ENCODE results near the gene SLC5A2.

Gene SLC5A2

DNA sequence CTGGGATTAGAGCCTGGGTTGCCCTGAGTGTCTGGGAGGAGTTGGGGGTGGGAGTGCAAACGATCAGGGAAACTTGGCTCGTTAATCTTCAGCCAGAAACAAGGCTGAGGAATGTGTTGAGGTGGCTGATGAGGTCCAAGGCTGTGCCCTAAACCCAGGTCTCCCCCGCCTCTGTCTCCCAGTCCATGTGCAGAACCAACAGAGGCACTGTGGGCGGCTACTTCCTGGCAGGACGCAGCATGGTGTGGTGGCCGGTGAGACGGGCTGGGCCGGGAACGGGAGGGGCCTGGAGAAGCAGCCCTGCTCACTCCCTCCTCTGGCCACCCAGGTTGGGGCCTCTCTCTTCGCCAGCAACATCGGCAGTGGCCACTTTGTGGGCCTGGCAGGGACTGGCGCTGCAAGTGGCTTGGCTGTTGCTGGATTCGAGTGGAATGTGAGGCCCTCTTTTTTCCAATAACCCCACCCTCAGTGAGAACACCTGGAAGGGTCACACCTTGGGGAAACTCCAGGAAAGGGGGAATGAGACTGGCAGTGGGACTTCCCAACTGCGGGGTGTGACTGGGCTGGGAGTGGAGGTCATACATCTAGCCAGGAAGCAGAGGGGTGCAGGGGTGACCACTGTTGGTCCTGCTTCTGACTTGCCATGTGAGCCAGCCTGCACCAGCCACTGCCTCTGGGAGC is 1.7 kb downstream of the SLC5A2 start:
- ChIA-PET POLR2A (no interaction called here), CTCF (interaction anchor here (1.7 kb wide), 1 partner anchor 9 kb away, joined by 5 read pairs; no protein-coding TSS in a partner anchor)
- Histone ChIP-seq H3K27ac (ENCODE audit: insufficient read depth in 1 of 2, low read depth in 1 of 2, low read length in 2 of 2, poor library complexity in 1 of 2, severe bottlenecking in 2 of 2) (no peak overlapping the region), H3K9me3 (ENCODE audit: control extremely low read depth in 1 of 5, control insufficient read depth in 4 of 5, insufficient read depth in 2 of 5, low read depth in 1 of 5, low read length in 4 of 5) (no peaks in the 10 kb centered on the region), H3K4me3 (ENCODE audit: control insufficient read depth in 1 of 7, extremely low read depth in 1 of 7, insufficient read depth in 4 of 7, low read depth in 2 of 7, low read length in 6 of 7) (no peak overlapping the region), H3K27me3 (replicated peaks in 2 of 5; ENCODE audit: control insufficient read depth in 4 of 5, insufficient read depth in 5 of 5, low read length in 4 of 5) (no peaks in the 10 kb centered on the region), H3K4me1 (ENCODE audit: control extremely low read depth in 1 of 4, control insufficient read depth in 4 of 4, insufficient read depth in 4 of 4, low read length in 3 of 4) (peaks cover 0 to 32% (median 31%) of the 10 kb centered on the region in 4 experiments), H3K36me3 (ENCODE audit: control insufficient read depth in 4 of 4, insufficient read depth in 4 of 4, low read length in 3 of 4) (peaks cover 0 to 2% (median 0%) of the 10 kb centered on the region in 4 experiments)
- DNase-seq = no peak
- WGBS (ENCODE audit: insufficient coverage) = 75% methylated on average over 11 of the region's 14 CpGs

- ChIA-PET CTCF (interaction anchor here (1.7 kb wide), 1 partner anchor 9 kb away, joined by 5 read pairs; no protein-coding TSS in a partner anchor), POLR2A (no interaction called here)
- DNase-seq = no peak
- Histone ChIP-seq H3K4me1 (ENCODE audit: control extremely low read depth in 1 of 4, control insufficient read depth in 4 of 4, insufficient read depth in 4 of 4, low read length in 3 of 4) (peaks cover 0 to 37% (median 28%) of the 10 kb centered on the region in 4 experiments), H3K9me3 (ENCODE audit: control extremely low read depth in 1 of 5, control insufficient read depth in 4 of 5, insufficient read depth in 2 of 5, low read depth in 1 of 5, low read length in 4 of 5) (no peaks in the 10 kb centered on the region), H3K36me3 (ENCODE audit: control insufficient read depth in 4 of 4, insufficient read depth in 4 of 4, low read length in 3 of 4) (peaks cover 3 to 12% (median 7%) of the 10 kb centered on the region in 4 experiments), H3K27ac (ENCODE audit: insufficient read depth in 1 of 2, low read depth in 1 of 2, low read length in 2 of 2, poor library complexity in 1 of 2, severe bottlenecking in 2 of 2) (no peak overlapping the region), H3K27me3 (replicated peaks in 2 of 5; ENCODE audit: control insufficient read depth in 4 of 5, insufficient read depth in 5 of 5, low read length in 4 of 5) (no peaks in the 10 kb centered on the region), H3K4me3 (ENCODE audit: control insufficient read depth in 1 of 7, extremely low read depth in 1 of 7, insufficient read depth in 4 of 7, low read depth in 2 of 7, low read length in 6 of 7) (no peak overlapping the region)
- 100% methylated on average over 13 of the region's 17 CpGs for WGBS (ENCODE audit: insufficient coverage)
Measured at GRCh38 chr16:31485571-31485970, 2.6 kb downstream of the SLC5A2 start.

DNA sequence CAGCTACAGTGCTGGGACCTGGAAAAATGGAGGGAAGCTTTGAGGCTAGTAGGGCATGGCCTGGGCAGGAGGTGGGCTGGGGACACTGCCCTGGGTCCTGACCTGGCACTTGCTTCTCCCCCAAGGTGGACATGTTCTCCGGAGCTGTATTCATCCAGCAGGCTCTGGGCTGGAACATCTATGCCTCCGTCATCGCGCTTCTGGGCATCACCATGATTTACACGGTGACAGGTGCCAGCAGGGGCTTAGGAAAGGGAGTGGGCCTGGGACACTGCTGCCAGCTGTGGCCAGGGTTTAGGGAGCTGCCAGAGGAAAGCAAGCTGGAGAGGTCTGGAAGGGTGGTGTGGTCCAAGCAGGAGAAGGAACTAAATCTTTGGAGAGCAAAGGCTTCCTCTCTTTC is 3.1 kb downstream of the SLC5A2 start:
- H3K27ac ChIP-seq (ENCODE audit: insufficient read depth in 1 of 2, low read depth in 1 of 2, low read length in 2 of 2, poor library complexity in 1 of 2, severe bottlenecking in 2 of 2) = no peak overlapping the region
- no peaks in the 10 kb centered on the region for H3K27me3 ChIP-seq (replicated peaks in 2 of 5; ENCODE audit: control insufficient read depth in 4 of 5, insufficient read depth in 5 of 5, low read length in 4 of 5)
- CTCF ChIA-PET = interaction anchor here (0.7 to 1.7 kb wide), 2 partner anchors 8 to 22 kb away, joined by 3 to 5 read pairs; no protein-coding TSS in a partner anchor
- WGBS (ENCODE audit: insufficient coverage) = 100% methylated on average over 4 of the region's 5 CpGs
- H3K4me3 ChIP-seq (ENCODE audit: control insufficient read depth in 1 of 7, extremely low read depth in 1 of 7, insufficient read depth in 4 of 7, low read depth in 2 of 7, low read length in 6 of 7) = no peak overlapping the region
- DNase-seq = no peak
- H3K9me3 ChIP-seq (ENCODE audit: control extremely low read depth in 1 of 5, control insufficient read depth in 4 of 5, insufficient read depth in 2 of 5, low read depth in 1 of 5, low read length in 4 of 5) = no peaks in the 10 kb centered on the region
- peaks cover 0 to 32% (median 24%) of the 10 kb centered on the region in 4 experiments for H3K4me1 ChIP-seq (ENCODE audit: control extremely low read depth in 1 of 4, control insufficient read depth in 4 of 4, insufficient read depth in 4 of 4, low read length in 3 of 4)
- H3K36me3 ChIP-seq (ENCODE audit: control insufficient read depth in 4 of 4, insufficient read depth in 4 of 4, low read length in 3 of 4) = peaks cover 3 to 16% (median 9%) of the 10 kb centered on the region in 4 experiments
- POLR2A ChIA-PET = no interaction called here

DNA sequence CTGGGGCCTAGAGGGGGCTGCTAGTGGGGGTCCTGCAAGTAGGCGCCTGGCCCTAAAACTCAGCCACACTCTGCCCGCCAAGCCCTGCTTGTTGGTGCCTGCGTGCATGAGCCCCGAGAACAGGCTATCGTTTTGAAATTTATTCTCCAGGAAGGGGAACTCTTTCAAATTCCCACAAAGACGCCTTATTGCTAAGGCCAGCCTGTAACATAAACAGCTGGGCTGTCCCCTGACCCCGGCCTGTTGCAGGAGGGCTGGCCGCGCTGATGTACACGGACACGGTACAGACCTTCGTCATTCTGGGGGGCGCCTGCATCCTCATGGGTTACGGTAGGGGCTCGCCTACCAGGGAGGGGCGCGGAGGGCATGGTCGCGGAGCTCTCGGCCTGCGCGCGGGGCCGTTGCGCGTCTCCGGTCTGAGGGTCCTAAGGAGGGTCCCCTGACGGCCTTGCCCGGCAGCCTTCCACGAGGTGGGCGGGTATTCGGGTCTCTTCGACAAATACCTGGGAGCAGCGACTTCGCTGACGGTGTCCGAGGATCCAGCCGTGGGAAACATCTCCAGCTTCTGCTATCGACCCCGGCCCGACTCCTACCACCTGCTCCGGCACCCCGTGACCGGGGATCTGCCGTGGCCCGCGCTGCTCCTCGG is 4.3 kb downstream of the SLC5A2 start:
- POLR2A ChIA-PET = interaction anchor here (0.6 to 1.0 kb wide), 2 partner anchors 29 to 208 kb away, joined by 3 to 4 read pairs; no protein-coding TSS in a partner anchor
- Histone ChIP-seq H3K9me3 (ENCODE audit: control extremely low read depth in 1 of 5, control insufficient read depth in 4 of 5, insufficient read depth in 2 of 5, low read depth in 1 of 5, low read length in 4 of 5) (no peaks in the 10 kb centered on the region), H3K36me3 (ENCODE audit: control insufficient read depth in 4 of 4, insufficient read depth in 4 of 4, low read length in 3 of 4) (peaks cover 3 to 22% (median 15%) of the 10 kb centered on the region in 4 experiments), H3K27ac (ENCODE audit: insufficient read depth in 1 of 2, low read depth in 1 of 2, low read length in 2 of 2, poor library complexity in 1 of 2, severe bottlenecking in 2 of 2) (no peak overlapping the region), H3K27me3 (replicated peaks in 2 of 5; ENCODE audit: control insufficient read depth in 4 of 5, insufficient read depth in 5 of 5, low read length in 4 of 5) (no peaks in the 10 kb centered on the region), H3K4me3 (ENCODE audit: control insufficient read depth in 1 of 7, extremely low read depth in 1 of 7, insufficient read depth in 4 of 7, low read depth in 2 of 7, low read length in 6 of 7) (peak overlapping the region; percentile 15 to 85 (median 62)), H3K4me1 (ENCODE audit: control extremely low read depth in 1 of 4, control insufficient read depth in 4 of 4, insufficient read depth in 4 of 4, low read length in 3 of 4) (peaks cover 0 to 28% (median 22%) of the 10 kb centered on the region in 4 experiments)
- WGBS (ENCODE audit: insufficient coverage) = under 1% methylated on average over 48 of the region's 48 CpGs
- peak in 1 of 3 donors; percentile 21 for DNase-seq
- CTCF ChIA-PET = interaction anchor here (0.5 to 1.6 kb wide), 5 partner anchors 14 to 310 kb away, joined by 3 to 6 read pairs (median 5); partner anchors contain the start of gene RUSF1

- peak; percentile 52 to 88 (median 83) for DNase-seq
- Histone ChIP-seq H3K36me3 (ENCODE audit: control insufficient read depth in 4 of 4, insufficient read depth in 4 of 4, low read length in 3 of 4) (peaks cover 4 to 29% (median 22%) of the 10 kb centered on the region in 4 experiments), H3K4me3 (ENCODE audit: control insufficient read depth in 1 of 7, extremely low read depth in 1 of 7, insufficient read depth in 4 of 7, low read depth in 2 of 7, low read length in 6 of 7) (peak overlapping the region; percentile 15 to 85 (median 62)), H3K9me3 (ENCODE audit: control extremely low read depth in 1 of 5, control insufficient read depth in 4 of 5, insufficient read depth in 2 of 5, low read depth in 1 of 5, low read length in 4 of 5) (no peaks in the 10 kb centered on the region), H3K4me1 (ENCODE audit: control extremely low read depth in 1 of 4, control insufficient read depth in 4 of 4, insufficient read depth in 4 of 4, low read length in 3 of 4) (peaks cover 0 to 28% (median 22%) of the 10 kb centered on the region in 4 experiments), H3K27me3 (replicated peaks in 2 of 5; ENCODE audit: control insufficient read depth in 4 of 5, insufficient read depth in 5 of 5, low read length in 4 of 5) (no peaks in the 10 kb centered on the region), H3K27ac (ENCODE audit: insufficient read depth in 1 of 2, low read depth in 1 of 2, low read length in 2 of 2, poor library complexity in 1 of 2, severe bottlenecking in 2 of 2) (no peak overlapping the region)
- WGBS (ENCODE audit: insufficient coverage) = under 1% methylated on average over 60 of the region's 60 CpGs
- ChIA-PET CTCF (interaction anchor here (0.5 to 2.1 kb wide), 6 partner anchors 10 to 311 kb away, joined by 3 to 6 read pairs (median 5); partner anchors contain the start of gene RUSF1), POLR2A (interaction anchor here (1.0 kb wide), 1 partner anchor 30 kb away, joined by 4 read pairs; no protein-coding TSS in a partner anchor)
Measured at GRCh38 chr16:31487720-31488467, 5.0 kb downstream of the SLC5A2 start.

- no peak for DNase-seq
- Histone ChIP-seq H3K27me3 (replicated peaks in 2 of 5; ENCODE audit: control insufficient read depth in 4 of 5, insufficient read depth in 5 of 5, low read length in 4 of 5) (no peaks in the 10 kb centered on the region), H3K9me3 (ENCODE audit: control extremely low read depth in 1 of 5, control insufficient read depth in 4 of 5, insufficient read depth in 2 of 5, low read depth in 1 of 5, low read length in 4 of 5) (no peaks in the 10 kb centered on the region), H3K4me3 (ENCODE audit: control insufficient read depth in 1 of 7, extremely low read depth in 1 of 7, insufficient read depth in 4 of 7, low read depth in 2 of 7, low read length in 6 of 7) (peak overlapping the region; percentile 15 to 85 (median 62)), H3K36me3 (ENCODE audit: control insufficient read depth in 4 of 4, insufficient read depth in 4 of 4, low read length in 3 of 4) (peaks cover 6 to 37% (median 28%) of the 10 kb centered on the region in 4 experiments), H3K27ac (ENCODE audit: insufficient read depth in 1 of 2, low read depth in 1 of 2, low read length in 2 of 2, poor library complexity in 1 of 2, severe bottlenecking in 2 of 2) (no peak overlapping the region), H3K4me1 (ENCODE audit: control extremely low read depth in 1 of 4, control insufficient read depth in 4 of 4, insufficient read depth in 4 of 4, low read length in 3 of 4) (peaks cover 0 to 28% (median 22%) of the 10 kb centered on the region in 4 experiments)
- ChIA-PET CTCF (interaction anchor here (1.2 to 2.1 kb wide), 3 partner anchors 10 to 14 kb away, joined by 3 to 6 read pairs (median 5); no protein-coding TSS in a partner anchor), POLR2A (interaction anchor here (1.0 kb wide), 1 partner anchor 31 kb away, joined by 4 read pairs; no protein-coding TSS in a partner anchor)
- WGBS (ENCODE audit: insufficient coverage) = 76% methylated on average over 61 of the region's 77 CpGs
Measured at GRCh38 chr16:31488468-31489297, 5.8 kb downstream of the SLC5A2 start.
